HG02571 (cell line): ENCODE results near the gene ZMYND10.

Experiments used
- ATAC-seq: cut with Tn5 transposase; IDR thresholded peaks from one replicate; pipeline ENCODE4 v1.9.1; 2021; ENCODE audit warnings: mild to moderate bottlenecking, moderate library complexity; ENCODE audit not compliant: unreplicated experiment

ZMYND10 gene

GRCh38 chr3:50345586-50346234 lies at the start of gene ZMYND10:
TSS of gene ZMYND10 (minus strand) at chr3:50345732. CDS start at chr3:50345579, 153 bp downstream.
- no peak for ATAC-seq

GRCh38 chr3:50393061-50393460 lies 47.5 kb upstream of the ZMYND10 start:
- ATAC-seq, result no peak

GRCh38 chr3:50392101-50392715 lies 46.7 kb upstream of the ZMYND10 start:
- ATAC-seq, result no peak

- no peak for ATAC-seq
These were observed 45.1 kb upstream of the ZMYND10 start for GRCh38 chr3:50390508-50391224.

GRCh38 chr3:50389414-50389767 lies 43.9 kb upstream of the ZMYND10 start:
- no peak for ATAC-seq

GRCh38 chr3:50388720-50389413 lies 43.3 kb upstream of the ZMYND10 start:
- no peak for ATAC-seq

GRCh38 chr3:50388016-50388719 lies 42.6 kb upstream of the ZMYND10 start:
- ATAC-seq, result no peak

- no peak for ATAC-seq
These were observed 40.2 kb upstream of the ZMYND10 start for GRCh38 chr3:50385754-50386153.

GRCh38 chr3:50383750-50384149 lies 38.2 kb upstream of the ZMYND10 start:
- no peak for ATAC-seq

GRCh38 chr3:50382722-50383121 lies 37.2 kb upstream of the ZMYND10 start:
- no peak for ATAC-seq

GRCh38 chr3:50381383-50381782 lies 35.9 kb upstream of the ZMYND10 start:
- ATAC-seq, result no peak

GRCh38 chr3:50380405-50381085 lies 35.0 kb upstream of the ZMYND10 start:
- ATAC-seq, result no peak

GRCh38 chr3:50378757-50379156 lies 33.2 kb upstream of the ZMYND10 start:
- no peak for ATAC-seq

- no peak for ATAC-seq
These were observed 32.5 kb upstream of the ZMYND10 start for GRCh38 chr3:50378024-50378423.

- ATAC-seq, result no peak
These were observed 29.9 kb upstream of the ZMYND10 start for GRCh38 chr3:50375258-50375931.

- ATAC-seq, result no peak
These were observed 29.1 kb upstream of the ZMYND10 start for GRCh38 chr3:50374363-50375257.

- ATAC-seq, result no peak
These were observed 27.9 kb upstream of the ZMYND10 start for GRCh38 chr3:50373146-50374051.

GRCh38 chr3:50372349-50372748 lies 26.8 kb upstream of the ZMYND10 start:
- ATAC-seq, result no peak
